Endodermal cell (in vitro differentiated cells): ENCODE results near the gene PDE8A. TPM values are rescaled to one million over a fixed set of nuclear protein-coding genes. Genes with fewer than 3 reads are reported as not detected.
A peak's percentile ranks its signal among the peaks of the same experiment; 100 is the strongest.

Experiments
- DNase-seq: peaks from one replicate; pipeline ENCODE4 v3.0.0-alpha.2; 2017
- H3K27ac ChIP-seq: 2 replicates; pipeline ENCODE4 v1.5.1; 2013; ENCODE audit warnings: mild to moderate bottlenecking, low read depth, low read length, moderate library complexity
- H3K27me3 ChIP-seq: 2 replicates; pipeline ENCODE4 v1.6.1; 2013; ENCODE audit warnings: mild to moderate bottlenecking, low read length, moderate library complexity; ENCODE audit not compliant: insufficient read depth, control insufficient read depth, poor library complexity, severe bottlenecking
- H3K36me3 ChIP-seq: 2 replicates; pipeline ENCODE4 v1.7.0; 2013; ENCODE audit warnings: mild to moderate bottlenecking, low read length, moderate library complexity; ENCODE audit not compliant: control insufficient read depth, insufficient read depth
- H3K4me1 ChIP-seq: one replicate; pipeline ENCODE4 v1.7.0; 2013; ENCODE audit warnings: low read length; ENCODE audit not compliant: control insufficient read depth, insufficient read depth
- H3K4me3 ChIP-seq: 2 replicates; pipeline ENCODE4 v1.5.1; 2013; ENCODE audit warnings: mild to moderate bottlenecking, low read length, moderate library complexity
- H3K9ac ChIP-seq: 2 replicates; pipeline ENCODE4 v1.6.1; 2013; ENCODE audit warnings: mild to moderate bottlenecking, low read length, moderate library complexity; ENCODE audit not compliant: poor library complexity, severe bottlenecking; ENCODE audit errors: extremely low read depth
- H3K9me3 ChIP-seq: 2 replicates; pipeline ENCODE4 v1.6.1; 2013; ENCODE audit warnings: mild to moderate bottlenecking, low read length, moderate library complexity; ENCODE audit not compliant: control insufficient read depth
- H3K27ac Mint-ChIP-seq: 2 replicates; pipeline ENCODE4 v1.8.0; 2020; ENCODE audit warnings: mixed read lengths
- H3K27me3 Mint-ChIP-seq: 2 replicates; pipeline ENCODE4 v1.8.0; 2021; ENCODE audit warnings: mild to moderate bottlenecking, mixed read lengths; ENCODE audit not compliant: insufficient read depth
- H3K36me3 Mint-ChIP-seq: 2 replicates; pipeline ENCODE4 v1.8.0; 2020; ENCODE audit warnings: low read depth, mixed read lengths
- H3K4me1 Mint-ChIP-seq: 2 replicates; pipeline ENCODE4 v1.8.0; 2020; ENCODE audit warnings: mixed read lengths
- H3K4me3 Mint-ChIP-seq: 2 replicates; pipeline ENCODE4 v1.8.0; 2020; ENCODE audit warnings: mild to moderate bottlenecking, moderate library complexity, mixed read lengths
- H3K9me3 Mint-ChIP-seq: 2 replicates; pipeline ENCODE4 v1.8.0; 2020; ENCODE audit warnings: mild to moderate bottlenecking, mixed read lengths
- CTCF ChIP-seq: fragments of 200-600 bp; sonication (generic); conservative IDR thresholded peaks from 2 replicates; pipeline ENCODE4 v1.5.0; 2021; ENCODE audit warnings: antibody characterized with exemption, mild to moderate bottlenecking
- WGBS, 2 experiments: methylation state at CpG; one replicate each; pipeline versions ENCODE4 v1.1.5 to v1.1.7; 2013; ENCODE audit warnings: missing lambda C conversion rate in 2 of 2, mixed read lengths in 1 of 2; ENCODE audit not compliant: insufficient coverage in 1 of 2, insufficient read length in 1 of 2; 5-methylcytosine and 5-hydroxymethylcytosine counted together
- total RNA-seq, 2 donors: library from RNA; stranded (reverse); fragmentation: NEBNext Ultra II Directional in 1 of 2; extraction: Animal tissue kit (Norgen Biotek cat#: 25700) in 1 of 2; gene quantifications; 2 replicates in 1 of 2; 3 replicates in 1 of 2; pipeline ENCODE4 v1.2.1, GENCODE V29; 2021

The PDE8A gene
- total RNA-seq, 2 donors from 2014 or later, result 14.8 to 15.2 TPM

- Mint-ChIP-seq H3K27ac (no peak overlapping the region), H3K9me3 (no peaks in the 10 kb centered on the region), H3K4me1 (peaks cover 4% of the 10 kb centered on the region), H3K4me3 (no peak overlapping the region), H3K27me3 (no peaks in the 10 kb centered on the region), H3K36me3 (no peaks in the 10 kb centered on the region)
- no peak for TF ChIP-seq CTCF
- H3K27ac ChIP-seq, result no peak overlapping the region
- no peaks in the 10 kb centered on the region for H3K4me1 ChIP-seq
- no peaks in the 10 kb centered on the region for H3K27me3 ChIP-seq
- H3K9ac ChIP-seq, result no peak overlapping the region
- no peaks in the 10 kb centered on the region for H3K36me3 ChIP-seq
- H3K9me3 ChIP-seq, result no peaks in the 10 kb centered on the region
- DNase-seq, result no peak
- H3K4me3 ChIP-seq, result no peak overlapping the region
These were observed 34.6 kb downstream of the PDE8A start for GRCh38 chr15:85016275-85016674.

DNA sequence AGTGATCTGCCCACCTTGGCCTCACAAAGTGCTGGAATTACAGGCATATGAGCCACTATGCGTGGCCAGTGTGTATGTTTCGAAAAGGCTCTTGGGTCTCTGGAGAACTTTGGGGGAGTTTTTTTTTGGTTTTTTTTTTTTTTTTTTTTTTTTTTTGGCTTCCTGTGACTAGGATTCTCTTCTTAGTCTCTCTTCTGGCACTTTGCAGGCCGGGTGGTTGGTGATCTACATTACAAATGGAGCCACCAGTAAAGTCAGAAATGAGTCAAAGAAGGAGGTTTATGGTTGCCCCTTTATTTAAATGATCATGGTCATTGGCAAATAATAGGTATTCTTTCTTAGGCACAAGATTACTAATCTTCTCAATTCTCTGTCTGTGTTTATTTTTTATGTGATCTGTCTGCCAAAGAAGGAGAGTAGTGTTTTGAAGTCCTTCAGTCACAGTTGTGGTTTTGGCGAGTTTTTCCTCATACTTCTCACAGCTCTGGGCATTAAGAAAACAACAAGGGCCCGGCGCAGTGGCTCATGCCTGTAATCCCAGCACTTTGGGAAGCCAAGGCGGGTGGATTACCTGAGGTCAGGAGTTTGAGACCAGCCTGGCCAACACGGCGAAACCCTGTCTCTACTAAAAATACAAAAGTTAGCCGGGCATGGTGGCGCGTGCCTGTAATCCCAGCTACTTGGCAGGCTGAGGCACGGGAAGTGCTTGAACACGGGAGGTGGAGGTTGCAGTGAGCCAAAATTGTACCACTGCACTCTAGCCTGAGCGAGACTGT is 38.3 kb downstream of the PDE8A start:
- H3K4me1 ChIP-seq, result peaks cover 3% of the 10 kb centered on the region
- H3K27ac ChIP-seq, result no peak overlapping the region
- no peak overlapping the region for H3K4me3 ChIP-seq
- peaks cover 13% of the 10 kb centered on the region for H3K4me1 Mint-ChIP-seq
- DNase-seq, result no peak
- H3K4me3 Mint-ChIP-seq, result no peak overlapping the region
- H3K36me3 Mint-ChIP-seq, result no peaks in the 10 kb centered on the region
- no peak for TF ChIP-seq CTCF
- H3K36me3 ChIP-seq, result no peaks in the 10 kb centered on the region
- H3K27ac Mint-ChIP-seq, result peak overlapping the region; percentile 10
- H3K27me3 ChIP-seq, result no peaks in the 10 kb centered on the region
- H3K27me3 Mint-ChIP-seq, result no peaks in the 10 kb centered on the region
- no peaks in the 10 kb centered on the region for H3K9me3 Mint-ChIP-seq
- no peak overlapping the region for H3K9ac ChIP-seq
- WGBS, 2 experiments, result 82 to 90% methylated on average over 6 to 14 of the region's 15 CpGs
- H3K9me3 ChIP-seq, result no peaks in the 10 kb centered on the region

- WGBS, 2 experiments, result 87 to 100% methylated on average over 1 to 3 of the region's 3 CpGs
- H3K9me3 Mint-ChIP-seq, result no peaks in the 10 kb centered on the region
- no peak overlapping the region for H3K27ac Mint-ChIP-seq
These were observed 39.8 kb downstream of the PDE8A start for GRCh38 chr15:85021409-85021808.

More at GRCh38 chr15:85021409-85021808, 39.8 kb downstream of the PDE8A start:
- no peak for DNase-seq
- Mint-ChIP-seq H3K36me3 (no peaks in the 10 kb centered on the region), H3K27me3 (no peaks in the 10 kb centered on the region), H3K4me1 (peaks cover 25% of the 10 kb centered on the region), H3K4me3 (no peak overlapping the region)
- Histone ChIP-seq H3K9ac (no peak overlapping the region), H3K4me3 (no peak overlapping the region), H3K9me3 (no peaks in the 10 kb centered on the region), H3K27me3 (no peaks in the 10 kb centered on the region), H3K4me1 (peaks cover 13% of the 10 kb centered on the region), H3K27ac (no peak overlapping the region), H3K36me3 (no peaks in the 10 kb centered on the region)
- TF ChIP-seq CTCF, result no peak
